Adrenal gland (tissue), 5 donors: Measurements from ENCODE around the gene COPG2.

ENCODE experiments used
- CTCF ChIP-seq, 6 experiments: fragments of 450-650 bp in 4 of 6; fragments of 200-600 bp in 2 of 6; sonication (generic) in 1 of 6; IDR thresholded peaks; 1 replicate in 5 of 6; 2 replicates in 1 of 6; pipeline versions ENCODE4 v1.5.1 to v1.8.0; 2016 to 2021; ENCODE audit warnings: antibody characterized with exemption in 6 of 6, mild to moderate bottlenecking in 2 of 6, moderate library complexity in 1 of 6
- POLR2A ChIP-seq, 2 donors: fragments of 450-650 bp; IDR thresholded peaks; one replicate each; pipeline ENCODE4 v1.6.1; 2017; ENCODE audit warnings: antibody characterized with exemption in 2 of 2, mild to moderate bottlenecking in 2 of 2, moderate library complexity in 1 of 2
- donor health status: DM: no; HTN: no; CAD: no.

- no peak for TF ChIP-seq CTCF (IDR thresholded peaks at IDR 0.05)
- no peak for TF ChIP-seq POLR2A (IDR thresholded peaks at IDR 0.05)
These were observed 40.8 kb downstream of the COPG2 start for GRCh38 chr7:130627775-130628174.
